HG02763 (cell line): ENCODE data around the gene ZNF684.
"Not testable (repeated sequence)": the region's sequence is repeated elsewhere in the genome, so short reads cannot be mapped to it uniquely, and the experiment has no call there.

Source experiments
- ATAC-seq: cut with Tn5 transposase; IDR thresholded peaks from one replicate; pipeline ENCODE4 v1.9.1; 2021; ENCODE audit warnings: mild to moderate bottlenecking, moderate library complexity; ENCODE audit not compliant: unreplicated experiment

ZNF684 gene

GRCh38 chr1:40567825-40568224, 36.4 kb downstream of the ZNF684 start:
- ATAC-seq = no peak

GRCh38 chr1:40574805-40575204, 43.4 kb downstream of the ZNF684 start:
- not testable (repeated sequence) for ATAC-seq

- no peak for ATAC-seq
Observed at GRCh38 chr1:40575336-40575735, 43.9 kb downstream of the ZNF684 start.

GRCh38 chr1:40582116-40582515, 50.7 kb downstream of the ZNF684 start:
- no peak for ATAC-seq

- no peak for ATAC-seq
Observed at GRCh38 chr1:40583980-40584379, 52.5 kb downstream of the ZNF684 start.

GRCh38 chr1:40588586-40588985, 57.1 kb downstream of the ZNF684 start:
- no peak for ATAC-seq

GRCh38 chr1:40592107-40592803, 60.8 kb downstream of the ZNF684 start:
- ATAC-seq = no peak

- no peak for ATAC-seq
Observed at GRCh38 chr1:40593449-40594186, 62.2 kb downstream of the ZNF684 start.

GRCh38 chr1:40594187-40594531, 62.7 kb downstream of the ZNF684 start:
- ATAC-seq = no peak

- ATAC-seq = no peak
Observed at GRCh38 chr1:40595623-40596022, 64.2 kb downstream of the ZNF684 start.
